ENCODE results near the gene STXBP6. TPM values are rescaled to one million over a fixed set of nuclear protein-coding genes. Genes with fewer than 3 reads are reported as not detected.
"Not testable (repeated sequence)": the region's sequence is repeated elsewhere in the genome, so short reads cannot be mapped to it uniquely, and the experiment has no call there.

STXBP6 gene
- total RNA-seq, 2 donors from 2014 or later, result 0.49 TPM; not detected in 1

GRCh38 chr14:24836324-24836723 is 213.6 kb downstream of the STXBP6 start:
- DNase-seq (ENCODE audit: low spot score in 2 of 2); H3K27ac Mint-ChIP-seq; H3K9me3 Mint-ChIP-seq; ATAC-seq; H3K36me3 Mint-ChIP-seq: not testable (repeated sequence)

GRCh38 chr14:24834956-24835355 is 215.0 kb downstream of the STXBP6 start:
- no peak overlapping the region for H3K27ac Mint-ChIP-seq
- ATAC-seq (no peak), DNase-seq (ENCODE audit: low spot score in 2 of 2) (no peak)
- no peaks in the 10 kb centered on the region for H3K9me3 Mint-ChIP-seq
- H3K36me3 Mint-ChIP-seq, result no peaks in the 10 kb centered on the region

- no peaks in the 10 kb centered on the region for H3K9me3 Mint-ChIP-seq
- ATAC-seq (no peak), DNase-seq (ENCODE audit: low spot score in 2 of 2) (no peak)
- no peaks in the 10 kb centered on the region for H3K36me3 Mint-ChIP-seq
- no peak overlapping the region for H3K27ac Mint-ChIP-seq
Observed at GRCh38 chr14:24833385-24833784, 216.6 kb downstream of the STXBP6 start.

GRCh38 chr14:24831677-24832076 is 218.3 kb downstream of the STXBP6 start:
- H3K27ac Mint-ChIP-seq, result no peak overlapping the region
- DNase-seq (ENCODE audit: low spot score in 2 of 2), result no peak
- no peak for ATAC-seq
- H3K9me3 Mint-ChIP-seq, result no peaks in the 10 kb centered on the region
- no peaks in the 10 kb centered on the region for H3K36me3 Mint-ChIP-seq

- Mint-ChIP-seq H3K9me3 (no peaks in the 10 kb centered on the region), H3K36me3 (no peaks in the 10 kb centered on the region), H3K27ac (no peak overlapping the region)
- DNase-seq (ENCODE audit: low spot score in 2 of 2) (no peak), ATAC-seq (no peak)
Observed at GRCh38 chr14:24829862-24830261, 220.1 kb downstream of the STXBP6 start.

GRCh38 chr14:24828486-24828885 is 221.5 kb downstream of the STXBP6 start:
- DNase-seq (ENCODE audit: low spot score in 2 of 2) (no peak), ATAC-seq (no peak)
- no peaks in the 10 kb centered on the region for H3K36me3 Mint-ChIP-seq
- no peak overlapping the region for H3K27ac Mint-ChIP-seq
- no peaks in the 10 kb centered on the region for H3K9me3 Mint-ChIP-seq

- no peak for DNase-seq (ENCODE audit: low spot score in 2 of 2)
- H3K9me3 Mint-ChIP-seq, result no peaks in the 10 kb centered on the region
- no peaks in the 10 kb centered on the region for H3K36me3 Mint-ChIP-seq
- H3K27ac Mint-ChIP-seq, result peak overlapping the region in 1 of 2 donors; percentile 38
- ATAC-seq, result no peak
Observed at GRCh38 chr14:24826390-24826789, 223.6 kb downstream of the STXBP6 start.

- Mint-ChIP-seq H3K36me3 (no peaks in the 10 kb centered on the region), H3K27ac (no peak overlapping the region), H3K9me3 (no peaks in the 10 kb centered on the region)
- no peak for DNase-seq (ENCODE audit: low spot score in 2 of 2)
- no peak for ATAC-seq
Observed at GRCh38 chr14:24820616-24821015, 229.3 kb downstream of the STXBP6 start.

GRCh38 chr14:24818823-24819341 is 231.1 kb downstream of the STXBP6 start:
- H3K36me3 Mint-ChIP-seq, result no peaks in the 10 kb centered on the region
- DNase-seq (ENCODE audit: low spot score in 2 of 2) (no peak), ATAC-seq (no peak)
- H3K27ac Mint-ChIP-seq, result no peak overlapping the region
- H3K9me3 Mint-ChIP-seq, result no peaks in the 10 kb centered on the region

- no peak overlapping the region for H3K27ac Mint-ChIP-seq
- DNase-seq (ENCODE audit: low spot score in 2 of 2) (no peak), ATAC-seq (no peak)
- H3K9me3 Mint-ChIP-seq, result no peaks in the 10 kb centered on the region
- no peaks in the 10 kb centered on the region for H3K36me3 Mint-ChIP-seq
Observed at GRCh38 chr14:24818058-24818822, 231.7 kb downstream of the STXBP6 start.

GRCh38 chr14:24817212-24818057 is 232.5 kb downstream of the STXBP6 start:
- Mint-ChIP-seq H3K27ac (no peak overlapping the region), H3K36me3 (no peaks in the 10 kb centered on the region), H3K9me3 (no peaks in the 10 kb centered on the region)
- DNase-seq (ENCODE audit: low spot score in 2 of 2), result no peak
- no peak for ATAC-seq

GRCh38 chr14:24816929-24817211 is 233.1 kb downstream of the STXBP6 start:
- DNase-seq (ENCODE audit: low spot score in 2 of 2), result no peak
- Mint-ChIP-seq H3K36me3 (no peaks in the 10 kb centered on the region), H3K9me3 (no peaks in the 10 kb centered on the region), H3K27ac (no peak overlapping the region)
- ATAC-seq, result no peak

- H3K36me3 Mint-ChIP-seq, result no peaks in the 10 kb centered on the region
- no peaks in the 10 kb centered on the region for H3K9me3 Mint-ChIP-seq
- no peak for DNase-seq (ENCODE audit: low spot score in 2 of 2)
- ATAC-seq, result no peak
- no peak overlapping the region for H3K27ac Mint-ChIP-seq
Observed at GRCh38 chr14:24816011-24816928, 233.7 kb downstream of the STXBP6 start.

- Mint-ChIP-seq H3K9me3 (no peaks in the 10 kb centered on the region), H3K36me3 (no peaks in the 10 kb centered on the region), H3K27ac (no peak overlapping the region)
- ATAC-seq (no peak), DNase-seq (ENCODE audit: low spot score in 2 of 2) (no peak)
Observed at GRCh38 chr14:24815543-24815942, 234.4 kb downstream of the STXBP6 start.

GRCh38 chr14:24814944-24815343 is 235.0 kb downstream of the STXBP6 start:
- Mint-ChIP-seq H3K9me3 (no peaks in the 10 kb centered on the region), H3K36me3 (no peaks in the 10 kb centered on the region), H3K27ac (no peak overlapping the region)
- ATAC-seq, result no peak
- DNase-seq (ENCODE audit: low spot score in 2 of 2), result no peak

GRCh38 chr14:24814346-24814745 is 235.6 kb downstream of the STXBP6 start:
- no peak overlapping the region for H3K27ac Mint-ChIP-seq

GRCh38 chr14:24813819-24814259 is 236.1 kb downstream of the STXBP6 start:
- H3K27ac Mint-ChIP-seq, result no peak overlapping the region
- no peaks in the 10 kb centered on the region for H3K9me3 Mint-ChIP-seq
- no peaks in the 10 kb centered on the region for H3K36me3 Mint-ChIP-seq
- ATAC-seq, result no peak
- no peak for DNase-seq (ENCODE audit: low spot score in 2 of 2)

More at GRCh38 chr14:24814346-24814745, 235.6 kb downstream of the STXBP6 start:
- H3K36me3 Mint-ChIP-seq, result no peaks in the 10 kb centered on the region
- ATAC-seq (no peak), DNase-seq (ENCODE audit: low spot score in 2 of 2) (no peak)
- no peaks in the 10 kb centered on the region for H3K9me3 Mint-ChIP-seq

Measured in activated naive CD4-positive, alpha-beta T cell treated with anti-CD3 and anti-CD28 coated beads, Interleukin-2, amount 50 U/mL, for 72 hours (primary cell).